OCI-LY1 (cell line): ENCODE measurements around the gene CAMK4.

Experiments
- H2AFZ ChIP-seq: fragments of 200-600 bp; sonication (generic), shearing (Covaris generic); 2 replicates; pipeline ENCODE4 v1.6.0; 2014; ENCODE audit warnings: antibody characterized with exemption, mild to moderate bottlenecking, low read length
- H3F3A ChIP-seq: fragments of 200-600 bp; sonication (generic), shearing (Covaris generic); 2 replicates; pipeline ENCODE4 v1.6.0; 2014; ENCODE audit warnings: mild to moderate bottlenecking, antibody characterized with exemption, low read length, moderate library complexity; ENCODE audit not compliant: insufficient read depth
- H3K27ac ChIP-seq: fragments of 200-600 bp; sonication (generic); 2 replicates; pipeline ENCODE4 v1.5.1; 2014; ENCODE audit warnings: low read length, mixed run types, mild to moderate bottlenecking, low read depth; ENCODE audit not compliant: poor library complexity, severe bottlenecking
- H3K27me3 ChIP-seq: fragments of 200-600 bp; sonication (generic); 2 replicates; pipeline ENCODE4 v1.6.0; 2014; ENCODE audit warnings: antibody characterized with exemption, mild to moderate bottlenecking, low read length, moderate library complexity; ENCODE audit not compliant: insufficient read depth
- H3K36me3 ChIP-seq: fragments of 200-600 bp; sonication (generic); 2 replicates; pipeline ENCODE4 v1.6.1; 2014; ENCODE audit warnings: mild to moderate bottlenecking, antibody characterized with exemption, low read length, moderate library complexity, mixed read lengths; ENCODE audit not compliant: insufficient read depth
- H3K4me1 ChIP-seq: fragments of 200-600 bp; sonication (generic); 2 replicates; pipeline ENCODE4 v1.5.1; 2014; ENCODE audit warnings: mild to moderate bottlenecking, low read length, moderate library complexity; ENCODE audit not compliant: insufficient read depth, severe bottlenecking
- H3K4me2 ChIP-seq: fragments of 200-600 bp; sonication (generic), shearing (Covaris generic); 2 replicates; pipeline ENCODE4 v1.6.1; 2014; ENCODE audit warnings: low read length
- H3K4me3 ChIP-seq: fragments of 200-600 bp; sonication (generic); 2 replicates; pipeline ENCODE4 v1.5.1; 2014; ENCODE audit warnings: low read length, low read depth, mild to moderate bottlenecking, mixed read lengths; ENCODE audit not compliant: poor library complexity, severe bottlenecking
- H3K79me2 ChIP-seq: fragments of 200-600 bp; shearing (Covaris generic); 2 replicates; pipeline ENCODE4 v1.6.1; 2016; ENCODE audit warnings: mixed run types, low read length, mixed read lengths; ENCODE audit not compliant: insufficient read depth
- H3K9ac ChIP-seq: fragments of 200-600 bp; sonication (generic), shearing (Covaris generic); 2 replicates; pipeline ENCODE4 v1.6.1; 2014; ENCODE audit warnings: mild to moderate bottlenecking, low read length, mixed read lengths
- H3K9me2 ChIP-seq: fragments of 200-600 bp; sonication (generic), shearing (Covaris generic); 2 replicates; pipeline ENCODE4 v1.6.1; 2014; ENCODE audit warnings: low read depth, mild to moderate bottlenecking, low read length, mixed read lengths
- H3K9me3 ChIP-seq: fragments of 200-600 bp; shearing (Covaris generic); 2 replicates; pipeline ENCODE4 v1.6.1; 2014; ENCODE audit warnings: low read length, mixed read lengths
- H4K20me1 ChIP-seq: fragments of 200-600 bp; sonication (generic), shearing (Covaris generic); 2 replicates; pipeline ENCODE4 v1.6.0; 2016; ENCODE audit warnings: mild to moderate bottlenecking, low read length; ENCODE audit not compliant: insufficient read depth
- EZH2 ChIP-seq: fragments of 200-600 bp; sonication (generic), shearing (Covaris generic); IDR thresholded peaks from 2 replicates; pipeline ENCODE4 v1.8.0; 2017; ENCODE audit warnings: borderline replicate concordance, mixed run types, mild to moderate bottlenecking, antibody characterized with exemption, low read length, moderate library complexity, mixed read lengths
- TF ChIP-seq, protein P1 (sequence below): fragments of 200-600 bp; sonication (generic), shearing (Covaris generic); IDR thresholded peaks from 2 replicates; pipeline ENCODE4 v1.5.1; 2017; ENCODE audit warnings: mild to moderate bottlenecking, antibody characterized with exemption, low read length, moderate library complexity, mixed read lengths

The CAMK4 gene

DNA sequence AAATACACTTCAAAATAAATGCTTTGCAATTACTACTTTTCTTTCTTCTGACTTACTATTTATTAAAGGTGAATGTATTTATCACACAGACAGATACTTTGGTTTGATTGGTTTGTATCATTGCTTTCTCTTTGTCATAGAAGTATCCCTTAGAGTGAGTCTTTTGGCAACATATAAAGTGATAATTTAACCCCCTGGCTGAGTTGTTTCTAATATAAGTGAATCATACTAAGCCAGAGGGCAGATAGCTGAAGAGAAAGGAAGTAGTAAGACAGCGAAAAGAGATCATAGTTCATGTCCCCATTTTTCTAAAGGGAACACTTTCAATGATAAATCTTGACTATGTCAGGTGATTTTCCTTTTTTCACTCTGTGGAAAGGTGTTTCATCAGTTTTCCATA is 38.6 kb downstream of the CAMK4 start:
- Histone ChIP-seq H3K9me3 (no peaks in the 10 kb centered on the region), H3K36me3 (peaks cover 55% of the 10 kb centered on the region), H3K79me2 (peaks cover 87% of the 10 kb centered on the region), H4K20me1 (no peaks in the 10 kb centered on the region), H3K27ac (no peak overlapping the region), H3K9me2 (no peaks in the 10 kb centered on the region), H3K4me2 (no peak overlapping the region), H2AFZ (no peak overlapping the region), H3K4me3 (no peak overlapping the region), H3F3A (no peaks in the 10 kb centered on the region), H3K4me1 (peaks cover 34% of the 10 kb centered on the region), H3K9ac (no peak overlapping the region), H3K27me3 (no peaks in the 10 kb centered on the region)
- TF ChIP-seq EZH2 = no peak
- TF ChIP-seq, protein P1, sequence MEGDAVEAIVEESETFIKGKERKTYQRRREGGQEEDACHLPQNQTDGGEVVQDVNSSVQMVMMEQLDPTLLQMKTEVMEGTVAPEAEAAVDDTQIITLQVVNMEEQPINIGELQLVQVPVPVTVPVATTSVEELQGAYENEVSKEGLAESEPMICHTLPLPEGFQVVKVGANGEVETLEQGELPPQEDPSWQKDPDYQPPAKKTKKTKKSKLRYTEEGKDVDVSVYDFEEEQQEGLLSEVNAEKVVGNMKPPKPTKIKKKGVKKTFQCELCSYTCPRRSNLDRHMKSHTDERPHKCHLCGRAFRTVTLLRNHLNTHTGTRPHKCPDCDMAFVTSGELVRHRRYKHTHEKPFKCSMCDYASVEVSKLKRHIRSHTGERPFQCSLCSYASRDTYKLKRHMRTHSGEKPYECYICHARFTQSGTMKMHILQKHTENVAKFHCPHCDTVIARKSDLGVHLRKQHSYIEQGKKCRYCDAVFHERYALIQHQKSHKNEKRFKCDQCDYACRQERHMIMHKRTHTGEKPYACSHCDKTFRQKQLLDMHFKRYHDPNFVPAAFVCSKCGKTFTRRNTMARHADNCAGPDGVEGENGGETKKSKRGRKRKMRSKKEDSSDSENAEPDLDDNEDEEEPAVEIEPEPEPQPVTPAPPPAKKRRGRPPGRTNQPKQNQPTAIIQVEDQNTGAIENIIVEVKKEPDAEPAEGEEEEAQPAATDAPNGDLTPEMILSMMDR = no peak

DNA sequence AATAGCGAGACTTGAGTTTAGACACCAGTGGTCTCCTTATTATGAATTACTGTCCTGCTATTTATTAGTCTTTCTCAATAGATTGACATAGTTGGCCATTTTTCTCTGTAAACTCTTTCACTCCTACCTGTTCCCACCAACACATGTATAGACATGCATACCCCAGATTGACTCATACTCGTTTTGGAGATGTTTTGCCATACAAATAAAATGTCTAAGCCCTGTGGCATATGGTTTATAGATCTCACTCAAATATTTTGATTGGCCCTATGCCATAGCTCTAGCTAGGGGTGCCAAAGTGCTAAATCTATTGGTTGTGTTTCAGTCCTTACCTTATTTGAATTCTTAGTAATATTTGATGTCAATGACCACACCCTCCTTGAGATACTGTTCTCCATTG is 42.3 kb downstream of the CAMK4 start:
- H3F3A ChIP-seq = no peaks in the 10 kb centered on the region
- no peak for TF ChIP-seq EZH2
- TF ChIP-seq, protein P1 = no peak

DNA sequence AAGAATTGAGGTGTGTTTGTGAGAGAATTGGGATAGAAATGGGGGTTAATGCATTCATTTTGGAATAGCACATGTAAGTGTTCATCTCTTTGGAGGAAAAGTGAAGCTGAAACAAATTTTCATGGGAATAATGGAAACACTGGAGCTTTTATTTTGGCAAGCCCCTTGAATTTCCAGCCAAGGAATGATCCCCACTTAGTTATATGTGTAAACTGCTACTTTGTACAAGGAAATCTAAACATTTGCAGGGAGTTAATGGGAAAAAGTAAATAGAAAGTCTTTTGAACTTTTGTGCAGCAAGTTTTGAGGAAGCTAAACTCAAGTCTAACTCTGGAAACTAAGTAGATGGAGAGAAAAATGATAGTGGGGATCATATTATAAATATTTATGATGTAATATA is 44.1 kb downstream of the CAMK4 start:
- Histone ChIP-seq H3K36me3 (peaks cover 69% of the 10 kb centered on the region), H3K79me2 (peaks cover 78% of the 10 kb centered on the region), H3F3A (no peaks in the 10 kb centered on the region), H3K9me2 (no peaks in the 10 kb centered on the region), H3K4me2 (no peak overlapping the region), H3K4me3 (no peak overlapping the region), H3K9ac (no peak overlapping the region), H3K4me1 (peaks cover 8% of the 10 kb centered on the region), H4K20me1 (no peaks in the 10 kb centered on the region), H3K27ac (no peak overlapping the region), H2AFZ (no peak overlapping the region), H3K9me3 (0 out of 2 replicates have a peak, but pooled peaks cover 2% of the 10 kb centered on the region), H3K27me3 (no peaks in the 10 kb centered on the region)
- TF ChIP-seq, protein P1 = no peak
- no peak for TF ChIP-seq EZH2

More for the DNA sequence above, 42.3 kb downstream of the CAMK4 start:
- Histone ChIP-seq H3K4me1 (peaks cover 27% of the 10 kb centered on the region), H3K79me2 (peaks cover 78% of the 10 kb centered on the region), H3K9me3 (0 out of 2 replicates have a peak, but pooled peaks cover 2% of the 10 kb centered on the region), H3K9me2 (no peaks in the 10 kb centered on the region), H2AFZ (no peak overlapping the region), H3K36me3 (peaks cover 74% of the 10 kb centered on the region), H3K27ac (no peak overlapping the region), H3K4me2 (no peak overlapping the region), H4K20me1 (no peaks in the 10 kb centered on the region), H3K9ac (no peak overlapping the region), H3K27me3 (no peaks in the 10 kb centered on the region), H3K4me3 (no peak overlapping the region)
